ENCODE measurements around the gene HOXB7. TPM values are rescaled to one million over a fixed set of nuclear protein-coding genes. Genes with fewer than 3 reads are reported as not detected.

Gene HOXB7
- total and polyA plus RNA-seq, 4 donors: 0.08 to 0.31 (median 0.27) TPM

- Histone ChIP-seq H3K36me3 (ENCODE audit: control insufficient read depth in 4 of 4, insufficient read depth in 3 of 4, low read depth in 1 of 4, low read length in 3 of 4) (no peaks in the 10 kb centered on the region), H3K4me1 (ENCODE audit: control insufficient read depth in 4 of 4, insufficient read depth in 4 of 4, low read length in 3 of 4) (peaks cover 0 to 3% (median 0%) of the 10 kb centered on the region in 4 donors), H3K4me3 (ENCODE audit: low read depth in 1 of 3, low read length in 3 of 3) (no peak overlapping the region), H3K27ac (ENCODE audit: low read depth in 1 of 2, low read length in 2 of 2) (no peak overlapping the region), H3K9ac (ENCODE audit: low read depth in 1 of 2, low read length in 2 of 2) (no peak overlapping the region), H3K27me3 (ENCODE audit: control insufficient read depth in 4 of 4, insufficient read depth in 4 of 4, low read length in 3 of 4) (peaks cover 17 to 56% (median 39%) of the 10 kb centered on the region in 4 donors), H3K9me3 (ENCODE audit: control insufficient read depth in 4 of 4, low read length in 3 of 4) (no peaks in the 10 kb centered on the region)
- no peak for TF ChIP-seq TAF1 (conservative IDR thresholded peaks at IDR 0.05)
- no peak for TF ChIP-seq EGR1 (IDR thresholded peaks at IDR 0.05; ENCODE audit: low read depth in 2 of 2)
- TF ChIP-seq, protein P1, sequence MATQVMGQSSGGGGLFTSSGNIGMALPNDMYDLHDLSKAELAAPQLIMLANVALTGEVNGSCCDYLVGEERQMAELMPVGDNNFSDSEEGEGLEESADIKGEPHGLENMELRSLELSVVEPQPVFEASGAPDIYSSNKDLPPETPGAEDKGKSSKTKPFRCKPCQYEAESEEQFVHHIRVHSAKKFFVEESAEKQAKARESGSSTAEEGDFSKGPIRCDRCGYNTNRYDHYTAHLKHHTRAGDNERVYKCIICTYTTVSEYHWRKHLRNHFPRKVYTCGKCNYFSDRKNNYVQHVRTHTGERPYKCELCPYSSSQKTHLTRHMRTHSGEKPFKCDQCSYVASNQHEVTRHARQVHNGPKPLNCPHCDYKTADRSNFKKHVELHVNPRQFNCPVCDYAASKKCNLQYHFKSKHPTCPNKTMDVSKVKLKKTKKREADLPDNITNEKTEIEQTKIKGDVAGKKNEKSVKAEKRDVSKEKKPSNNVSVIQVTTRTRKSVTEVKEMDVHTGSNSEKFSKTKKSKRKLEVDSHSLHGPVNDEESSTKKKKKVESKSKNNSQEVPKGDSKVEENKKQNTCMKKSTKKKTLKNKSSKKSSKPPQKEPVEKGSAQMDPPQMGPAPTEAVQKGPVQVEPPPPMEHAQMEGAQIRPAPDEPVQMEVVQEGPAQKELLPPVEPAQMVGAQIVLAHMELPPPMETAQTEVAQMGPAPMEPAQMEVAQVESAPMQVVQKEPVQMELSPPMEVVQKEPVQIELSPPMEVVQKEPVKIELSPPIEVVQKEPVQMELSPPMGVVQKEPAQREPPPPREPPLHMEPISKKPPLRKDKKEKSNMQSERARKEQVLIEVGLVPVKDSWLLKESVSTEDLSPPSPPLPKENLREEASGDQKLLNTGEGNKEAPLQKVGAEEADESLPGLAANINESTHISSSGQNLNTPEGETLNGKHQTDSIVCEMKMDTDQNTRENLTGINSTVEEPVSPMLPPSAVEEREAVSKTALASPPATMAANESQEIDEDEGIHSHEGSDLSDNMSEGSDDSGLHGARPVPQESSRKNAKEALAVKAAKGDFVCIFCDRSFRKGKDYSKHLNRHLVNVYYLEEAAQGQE (IDR thresholded peaks at IDR 0.05): no peak
- no peak for TF ChIP-seq JUND (IDR thresholded peaks at IDR 0.05)
- no peak for TF ChIP-seq NR2F2 (IDR thresholded peaks at IDR 0.05)
- TF ChIP-seq, protein P2, sequence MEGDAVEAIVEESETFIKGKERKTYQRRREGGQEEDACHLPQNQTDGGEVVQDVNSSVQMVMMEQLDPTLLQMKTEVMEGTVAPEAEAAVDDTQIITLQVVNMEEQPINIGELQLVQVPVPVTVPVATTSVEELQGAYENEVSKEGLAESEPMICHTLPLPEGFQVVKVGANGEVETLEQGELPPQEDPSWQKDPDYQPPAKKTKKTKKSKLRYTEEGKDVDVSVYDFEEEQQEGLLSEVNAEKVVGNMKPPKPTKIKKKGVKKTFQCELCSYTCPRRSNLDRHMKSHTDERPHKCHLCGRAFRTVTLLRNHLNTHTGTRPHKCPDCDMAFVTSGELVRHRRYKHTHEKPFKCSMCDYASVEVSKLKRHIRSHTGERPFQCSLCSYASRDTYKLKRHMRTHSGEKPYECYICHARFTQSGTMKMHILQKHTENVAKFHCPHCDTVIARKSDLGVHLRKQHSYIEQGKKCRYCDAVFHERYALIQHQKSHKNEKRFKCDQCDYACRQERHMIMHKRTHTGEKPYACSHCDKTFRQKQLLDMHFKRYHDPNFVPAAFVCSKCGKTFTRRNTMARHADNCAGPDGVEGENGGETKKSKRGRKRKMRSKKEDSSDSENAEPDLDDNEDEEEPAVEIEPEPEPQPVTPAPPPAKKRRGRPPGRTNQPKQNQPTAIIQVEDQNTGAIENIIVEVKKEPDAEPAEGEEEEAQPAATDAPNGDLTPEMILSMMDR (IDR thresholded peaks at IDR 0.05; ENCODE audit: low read depth, low read length, missing input control): no peak
- TF ChIP-seq RXRA (IDR thresholded peaks at IDR 0.05): no peak
- TF ChIP-seq YY1 (IDR thresholded peaks at IDR 0.05): no peak
- no peak for TF ChIP-seq FOXA1 (IDR thresholded peaks at IDR 0.05)
- WGBS: 17% methylated on average over 35 of the region's 35 CpGs
- DNase-seq (ENCODE audit: low spot score): no peak
Measured at GRCh38 chr17:48633266-48633677, 22.5 kb upstream of the HOXB7 start.

GRCh38 chr17:48632579-48633265 is 21.9 kb upstream of the HOXB7 start:
- H3K4me1 ChIP-seq (ENCODE audit: control insufficient read depth in 4 of 4, insufficient read depth in 4 of 4, low read length in 3 of 4): peaks cover 0 to 3% (median 0%) of the 10 kb centered on the region in 4 donors
- no peak overlapping the region for H3K9ac ChIP-seq (ENCODE audit: low read depth in 1 of 2, low read length in 2 of 2)
- no peak overlapping the region for H3K4me3 ChIP-seq (ENCODE audit: low read depth in 1 of 3, low read length in 3 of 3)
- TF ChIP-seq MAX (IDR thresholded peaks at IDR 0.05): no peak
- no peak for TF ChIP-seq ZBTB33 (IDR thresholded peaks at IDR 0.05)
- TF ChIP-seq YY1 (IDR thresholded peaks at IDR 0.05): no peak
- TF ChIP-seq NR2F2 (IDR thresholded peaks at IDR 0.05): no peak
- TF ChIP-seq RAD21 (IDR thresholded peaks at IDR 0.05): no peak
- no peak for TF ChIP-seq FOXA2 (IDR thresholded peaks at IDR 0.05)
- TF ChIP-seq RXRA (IDR thresholded peaks at IDR 0.05): no peak
- no peak for TF ChIP-seq EGR1 (IDR thresholded peaks at IDR 0.05; ENCODE audit: low read depth in 2 of 2)
- TF ChIP-seq, protein P2 (IDR thresholded peaks at IDR 0.05; ENCODE audit: low read depth, low read length, missing input control): no peak
- TF ChIP-seq FOXA1 (IDR thresholded peaks at IDR 0.05): no peak
- no peak for TF ChIP-seq JUND (IDR thresholded peaks at IDR 0.05)
- TF ChIP-seq SP1 (IDR thresholded peaks at IDR 0.05): no peak
- no peak for TF ChIP-seq GABPA (IDR thresholded peaks at IDR 0.05 in 1 of 2, conservative IDR thresholded peaks at IDR 0.05 in 1 of 2)
- TF ChIP-seq, protein P3, sequence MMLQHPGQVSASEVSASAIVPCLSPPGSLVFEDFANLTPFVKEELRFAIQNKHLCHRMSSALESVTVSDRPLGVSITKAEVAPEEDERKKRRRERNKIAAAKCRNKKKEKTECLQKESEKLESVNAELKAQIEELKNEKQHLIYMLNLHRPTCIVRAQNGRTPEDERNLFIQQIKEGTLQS (IDR thresholded peaks at IDR 0.05): no peak
- 30% methylated on average over 7 of the region's 7 CpGs for WGBS
- H3K9me3 ChIP-seq (ENCODE audit: control insufficient read depth in 4 of 4, low read length in 3 of 4): no peaks in the 10 kb centered on the region
- no peak for DNase-seq (ENCODE audit: low spot score)
- H3K27ac ChIP-seq (ENCODE audit: low read depth in 1 of 2, low read length in 2 of 2): no peak overlapping the region
- H3K27me3 ChIP-seq (ENCODE audit: control insufficient read depth in 4 of 4, insufficient read depth in 4 of 4, low read length in 3 of 4): peaks cover 17 to 59% (median 41%) of the 10 kb centered on the region in 4 donors
- H3K36me3 ChIP-seq (ENCODE audit: control insufficient read depth in 4 of 4, insufficient read depth in 3 of 4, low read depth in 1 of 4, low read length in 3 of 4): no peaks in the 10 kb centered on the region

Measured in liver (tissue), 9 donors.